ENCODE results near the gene ACTRT3. TPM values are rescaled to one million over a fixed set of nuclear protein-coding genes. Genes with fewer than 3 reads are reported as not detected.
A peak's percentile ranks its signal among the peaks of the same experiment; 100 is the strongest.

ACTRT3 gene
- total RNA-seq, 1 donor: 4.3 TPM

DNA sequence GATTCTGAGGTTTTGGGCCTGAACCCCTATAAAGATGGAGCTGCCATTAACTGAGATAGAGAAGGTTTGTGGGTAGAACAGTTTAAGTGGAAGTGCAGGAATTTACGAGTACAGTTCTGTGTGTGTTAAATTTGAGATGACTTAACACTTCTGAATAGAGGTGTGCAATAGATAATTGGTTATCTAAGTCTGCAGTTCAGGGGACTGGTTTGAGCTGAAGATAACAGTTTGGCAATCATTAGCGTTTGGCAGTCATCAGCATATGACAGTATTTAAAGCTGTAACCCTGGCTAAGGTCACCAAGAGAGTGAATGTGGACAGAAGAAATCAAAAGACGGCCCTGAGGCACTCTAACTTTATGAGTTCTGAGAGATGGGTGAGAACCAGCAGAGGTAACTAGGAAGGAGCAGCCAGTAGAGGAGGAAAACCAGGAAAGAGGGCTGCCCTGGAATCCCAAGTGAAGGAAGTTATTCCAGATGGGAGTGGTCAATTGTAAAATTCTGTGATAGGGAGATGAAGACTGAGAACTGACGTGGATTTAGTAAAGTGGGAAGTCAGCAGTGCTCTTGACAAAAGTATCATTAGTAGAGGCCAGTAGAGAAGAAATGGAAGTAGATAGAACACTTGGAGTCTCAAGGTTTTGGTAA lies 12.0 kb upstream of the ACTRT3 start:
- Histone ChIP-seq H4K20me1 (ENCODE audit: insufficient read depth, low read length) (peaks cover 5% of the 10 kb centered on the region), H3K9me3 (ENCODE audit: low read depth, low read length) (no peaks in the 10 kb centered on the region), H3K27ac (ENCODE audit: low read depth, low read length) (no peak overlapping the region), H3K4me1 (ENCODE audit: insufficient read depth, low read length) (no peaks in the 10 kb centered on the region), H3K79me2 (ENCODE audit: insufficient read depth, low read length) (peaks cover 40% of the 10 kb centered on the region), H2AFZ (ENCODE audit: low read length) (no peak overlapping the region), H3K4me2 (ENCODE audit: insufficient read depth, low read length) (no peak overlapping the region), H3K27me3 (ENCODE audit: insufficient read depth, low read length) (no peaks in the 10 kb centered on the region), H3K36me3 (ENCODE audit: insufficient read depth, low read length) (peaks cover 94% of the 10 kb centered on the region), H3K4me3 (ENCODE audit: insufficient read depth, low read length) (no peak overlapping the region)
- no peak for DNase-seq (ENCODE audit: insufficient read length, low spot score, missing footprints)
- TF ChIP-seq, protein P1, sequence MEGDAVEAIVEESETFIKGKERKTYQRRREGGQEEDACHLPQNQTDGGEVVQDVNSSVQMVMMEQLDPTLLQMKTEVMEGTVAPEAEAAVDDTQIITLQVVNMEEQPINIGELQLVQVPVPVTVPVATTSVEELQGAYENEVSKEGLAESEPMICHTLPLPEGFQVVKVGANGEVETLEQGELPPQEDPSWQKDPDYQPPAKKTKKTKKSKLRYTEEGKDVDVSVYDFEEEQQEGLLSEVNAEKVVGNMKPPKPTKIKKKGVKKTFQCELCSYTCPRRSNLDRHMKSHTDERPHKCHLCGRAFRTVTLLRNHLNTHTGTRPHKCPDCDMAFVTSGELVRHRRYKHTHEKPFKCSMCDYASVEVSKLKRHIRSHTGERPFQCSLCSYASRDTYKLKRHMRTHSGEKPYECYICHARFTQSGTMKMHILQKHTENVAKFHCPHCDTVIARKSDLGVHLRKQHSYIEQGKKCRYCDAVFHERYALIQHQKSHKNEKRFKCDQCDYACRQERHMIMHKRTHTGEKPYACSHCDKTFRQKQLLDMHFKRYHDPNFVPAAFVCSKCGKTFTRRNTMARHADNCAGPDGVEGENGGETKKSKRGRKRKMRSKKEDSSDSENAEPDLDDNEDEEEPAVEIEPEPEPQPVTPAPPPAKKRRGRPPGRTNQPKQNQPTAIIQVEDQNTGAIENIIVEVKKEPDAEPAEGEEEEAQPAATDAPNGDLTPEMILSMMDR (IDR thresholded peaks at IDR 0.05; ENCODE audit: extremely low read depth, low read depth, low read length): no peak

DNA sequence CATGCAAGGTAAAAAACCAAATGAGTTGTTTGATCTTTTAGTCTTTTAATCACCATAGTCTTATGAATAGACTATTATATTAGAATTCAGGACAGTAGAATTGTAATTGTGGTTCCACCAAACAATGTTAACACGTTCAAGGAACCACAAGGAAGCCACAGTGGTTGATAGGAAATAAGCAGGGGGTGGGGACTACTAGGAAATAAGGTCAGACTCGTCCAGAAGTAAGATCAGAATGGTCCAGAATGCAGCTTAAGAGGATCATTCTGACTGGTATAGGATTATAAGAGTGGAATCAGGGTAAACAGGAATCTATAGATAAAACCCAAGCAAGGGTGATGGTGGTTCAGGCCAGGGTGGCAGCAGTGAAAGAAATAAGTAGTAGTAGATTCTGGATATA lies 11.4 kb upstream of the ACTRT3 start:
- Histone ChIP-seq H3K27me3 (ENCODE audit: insufficient read depth, low read length) (no peaks in the 10 kb centered on the region), H3K4me3 (ENCODE audit: insufficient read depth, low read length) (no peak overlapping the region), H3K79me2 (ENCODE audit: insufficient read depth, low read length) (peaks cover 46% of the 10 kb centered on the region), H3K36me3 (ENCODE audit: insufficient read depth, low read length) (peaks cover 91% of the 10 kb centered on the region), H3K27ac (ENCODE audit: low read depth, low read length) (no peak overlapping the region), H2AFZ (ENCODE audit: low read length) (no peak overlapping the region), H4K20me1 (ENCODE audit: insufficient read depth, low read length) (peaks cover 8% of the 10 kb centered on the region), H3K4me1 (ENCODE audit: insufficient read depth, low read length) (no peaks in the 10 kb centered on the region), H3K4me2 (ENCODE audit: insufficient read depth, low read length) (no peak overlapping the region), H3K9me3 (ENCODE audit: low read depth, low read length) (no peaks in the 10 kb centered on the region)
- DNase-seq (ENCODE audit: insufficient read length, low spot score, missing footprints): no peak
- TF ChIP-seq, protein P1 (IDR thresholded peaks at IDR 0.05; ENCODE audit: extremely low read depth, low read depth, low read length): no peak

GRCh38 chr3:169777822-169778221 lies 8.5 kb upstream of the ACTRT3 start:
- Histone ChIP-seq H2AFZ (ENCODE audit: low read length) (no peak overlapping the region), H3K9me3 (ENCODE audit: low read depth, low read length) (no peaks in the 10 kb centered on the region), H3K79me2 (ENCODE audit: insufficient read depth, low read length) (peaks cover 74% of the 10 kb centered on the region), H3K36me3 (ENCODE audit: insufficient read depth, low read length) (peaks cover 78% of the 10 kb centered on the region), H3K4me3 (ENCODE audit: insufficient read depth, low read length) (no peak overlapping the region), H3K27me3 (ENCODE audit: insufficient read depth, low read length) (no peaks in the 10 kb centered on the region), H3K27ac (ENCODE audit: low read depth, low read length) (no peak overlapping the region), H4K20me1 (ENCODE audit: insufficient read depth, low read length) (peaks cover 24% of the 10 kb centered on the region), H3K4me1 (ENCODE audit: insufficient read depth, low read length) (peaks cover 12% of the 10 kb centered on the region), H3K4me2 (ENCODE audit: insufficient read depth, low read length) (no peak overlapping the region)
- DNase-seq (ENCODE audit: insufficient read length, low spot score, missing footprints): no peak
- TF ChIP-seq, protein P1 (IDR thresholded peaks at IDR 0.05; ENCODE audit: extremely low read depth, low read depth, low read length): no peak

DNA sequence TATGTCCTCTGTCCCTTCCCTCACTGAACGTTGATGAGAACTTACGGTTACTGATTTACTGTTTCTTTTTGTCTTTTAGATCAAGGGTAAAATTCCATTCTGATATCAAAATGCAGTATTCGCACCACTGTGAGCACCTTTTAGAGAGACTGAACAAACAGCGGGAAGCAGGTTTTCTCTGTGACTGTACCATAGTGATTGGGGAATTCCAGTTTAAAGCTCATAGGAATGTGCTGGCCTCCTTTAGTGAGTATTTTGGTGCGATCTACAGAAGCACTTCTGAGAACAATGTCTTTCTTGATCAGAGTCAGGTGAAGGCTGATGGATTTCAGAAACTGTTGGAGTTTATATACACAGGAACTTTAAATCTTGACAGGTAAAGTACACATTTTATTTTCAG lies 4.8 kb upstream of the ACTRT3 start:
- peaks cover 56% of the 10 kb centered on the region for H3K79me2 ChIP-seq (ENCODE audit: insufficient read depth, low read length)
- peaks cover 42% of the 10 kb centered on the region for H3K36me3 ChIP-seq (ENCODE audit: insufficient read depth, low read length)
- TF ChIP-seq, protein P1 (IDR thresholded peaks at IDR 0.05; ENCODE audit: extremely low read depth, low read depth, low read length): no peak
- peak overlapping the region; percentile 99 for H3K4me2 ChIP-seq (ENCODE audit: insufficient read depth, low read length)
- H3K4me1 ChIP-seq (ENCODE audit: insufficient read depth, low read length): peaks cover 12% of the 10 kb centered on the region
- peak overlapping the region; percentile 95 for H3K27ac ChIP-seq (ENCODE audit: low read depth, low read length)
- peak overlapping the region; percentile 100 for H3K4me3 ChIP-seq (ENCODE audit: insufficient read depth, low read length)
- H3K9me3 ChIP-seq (ENCODE audit: low read depth, low read length): no peaks in the 10 kb centered on the region
- no peaks in the 10 kb centered on the region for H3K27me3 ChIP-seq (ENCODE audit: insufficient read depth, low read length)
- no peak for DNase-seq (ENCODE audit: insufficient read length, low spot score, missing footprints)
- H2AFZ ChIP-seq (ENCODE audit: low read length): no peak overlapping the region
- peaks cover 21% of the 10 kb centered on the region for H4K20me1 ChIP-seq (ENCODE audit: insufficient read depth, low read length)
